ENCODE measurements around the gene SYT17. TPM values are rescaled to one million over a fixed set of nuclear protein-coding genes. Genes with fewer than 3 reads are reported as not detected.

Gene SYT17
- total RNA-seq, 4 donors from 2014 or later: 4.2 to 30.5 (median 9.6) TPM

DNA sequence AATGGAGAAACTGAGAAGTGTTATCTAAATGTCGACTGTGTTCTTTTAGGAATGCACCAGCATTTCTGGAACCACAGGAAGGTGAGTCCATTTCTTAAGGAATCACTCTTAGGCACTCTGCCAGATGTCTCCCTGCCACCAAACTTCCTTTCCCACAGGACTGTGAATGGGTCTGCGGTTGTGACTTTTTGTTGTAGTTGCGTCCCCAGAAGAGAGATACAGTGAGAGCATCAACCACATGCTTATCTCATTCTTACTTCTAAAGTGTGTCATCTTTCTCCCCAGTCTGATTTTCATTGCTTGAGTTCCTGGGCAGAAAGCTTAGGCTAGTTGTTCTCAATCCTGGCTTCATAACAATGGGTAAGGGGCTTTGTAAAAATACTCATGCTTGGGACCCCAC, 40.8 kb upstream of the SYT17 start:
- Histone ChIP-seq H3K36me3 (no peaks in the 10 kb centered on the region), H3K27ac (peak overlapping the region in 1 of 4 donors; percentile 25), H3K4me3 (no peak overlapping the region), H3K27me3 (no peaks in the 10 kb centered on the region), H3K4me1 (peaks cover 0 to 35% (median 0%) of the 10 kb centered on the region in 4 donors), H3K9me3 (no peaks in the 10 kb centered on the region)
- no peak for TF ChIP-seq POLR2A (IDR thresholded peaks at IDR 0.05)
- TF ChIP-seq, protein P1, sequence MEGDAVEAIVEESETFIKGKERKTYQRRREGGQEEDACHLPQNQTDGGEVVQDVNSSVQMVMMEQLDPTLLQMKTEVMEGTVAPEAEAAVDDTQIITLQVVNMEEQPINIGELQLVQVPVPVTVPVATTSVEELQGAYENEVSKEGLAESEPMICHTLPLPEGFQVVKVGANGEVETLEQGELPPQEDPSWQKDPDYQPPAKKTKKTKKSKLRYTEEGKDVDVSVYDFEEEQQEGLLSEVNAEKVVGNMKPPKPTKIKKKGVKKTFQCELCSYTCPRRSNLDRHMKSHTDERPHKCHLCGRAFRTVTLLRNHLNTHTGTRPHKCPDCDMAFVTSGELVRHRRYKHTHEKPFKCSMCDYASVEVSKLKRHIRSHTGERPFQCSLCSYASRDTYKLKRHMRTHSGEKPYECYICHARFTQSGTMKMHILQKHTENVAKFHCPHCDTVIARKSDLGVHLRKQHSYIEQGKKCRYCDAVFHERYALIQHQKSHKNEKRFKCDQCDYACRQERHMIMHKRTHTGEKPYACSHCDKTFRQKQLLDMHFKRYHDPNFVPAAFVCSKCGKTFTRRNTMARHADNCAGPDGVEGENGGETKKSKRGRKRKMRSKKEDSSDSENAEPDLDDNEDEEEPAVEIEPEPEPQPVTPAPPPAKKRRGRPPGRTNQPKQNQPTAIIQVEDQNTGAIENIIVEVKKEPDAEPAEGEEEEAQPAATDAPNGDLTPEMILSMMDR (IDR thresholded peaks at IDR 0.05): no peak
- DNase-seq: no peak

DNA sequence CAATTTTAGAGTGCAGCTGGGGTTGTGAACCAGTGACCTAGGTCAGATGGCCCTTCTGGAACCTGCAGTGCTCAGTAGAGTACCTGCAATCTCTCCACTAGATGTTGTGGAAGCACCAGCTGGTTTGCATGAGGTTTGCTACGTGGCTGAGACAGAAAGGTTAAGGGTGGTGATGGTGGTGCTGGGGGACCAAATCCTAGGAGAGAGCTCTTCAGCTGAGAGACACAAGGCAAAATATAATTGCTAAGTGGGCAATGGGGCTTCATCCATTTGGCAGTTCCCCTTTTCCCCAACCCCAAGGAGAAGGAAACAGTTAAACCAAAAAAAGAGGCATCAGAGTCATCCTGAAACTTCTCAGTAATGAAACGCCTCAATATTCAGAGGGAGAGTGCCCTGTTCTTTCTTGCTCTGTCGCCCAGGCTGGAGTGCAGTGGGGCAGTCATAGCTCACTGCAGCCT, 40.3 kb upstream of the SYT17 start:
- no peak overlapping the region for H3K4me3 ChIP-seq
- H3K36me3 ChIP-seq: no peaks in the 10 kb centered on the region
- H3K9me3 ChIP-seq: no peaks in the 10 kb centered on the region
- no peak for TF ChIP-seq POLR2A (IDR thresholded peaks at IDR 0.05)
- TF ChIP-seq, protein P1 (IDR thresholded peaks at IDR 0.05): no peak
- no peak for DNase-seq
- peaks cover 0 to 32% (median 0%) of the 10 kb centered on the region in 4 donors for H3K4me1 ChIP-seq
- H3K27ac ChIP-seq: peak overlapping the region in 1 of 4 donors; percentile 25
- H3K27me3 ChIP-seq: no peaks in the 10 kb centered on the region

DNA sequence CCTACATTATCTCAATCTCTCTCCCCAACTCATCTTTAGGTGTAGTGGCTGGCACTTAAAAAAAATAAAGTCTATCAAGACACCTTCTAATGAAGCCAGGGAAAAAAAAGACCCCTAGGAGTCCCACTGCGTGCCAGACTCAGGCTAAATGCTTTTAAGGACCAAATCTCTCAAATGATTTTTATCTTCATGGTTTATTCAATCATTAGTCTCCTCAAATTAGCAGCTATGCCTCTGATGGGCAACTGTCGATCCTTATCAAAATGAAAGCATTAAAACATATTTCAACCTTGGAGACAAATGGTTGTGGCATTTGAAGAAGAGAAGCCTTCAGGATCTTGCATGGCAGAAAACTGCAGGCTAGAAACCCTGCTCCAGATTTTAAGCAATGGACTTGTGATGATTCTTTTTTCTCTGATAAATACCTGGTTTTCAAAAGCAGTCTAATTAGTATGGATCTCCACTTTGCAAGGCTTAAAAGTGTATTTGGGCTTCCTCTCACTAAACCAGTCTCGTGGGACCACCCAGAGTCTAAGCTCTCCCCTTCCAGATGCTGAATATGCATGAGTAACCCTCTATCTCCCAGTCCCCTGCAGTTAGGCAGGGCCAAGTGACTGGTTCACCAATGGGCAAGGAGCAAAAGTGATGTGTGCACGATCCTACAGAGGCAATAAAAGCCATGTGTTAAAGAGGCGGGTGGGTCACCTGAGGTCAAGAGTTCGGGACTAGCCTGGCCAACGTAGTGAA, 39.4 kb upstream of the SYT17 start:
- Histone ChIP-seq H3K27me3 (no peaks in the 10 kb centered on the region), H3K9me3 (no peaks in the 10 kb centered on the region), H3K4me3 (no peak overlapping the region), H3K36me3 (no peaks in the 10 kb centered on the region), H3K4me1 (peaks cover 0 to 24% (median 0%) of the 10 kb centered on the region in 4 donors), H3K27ac (no peak overlapping the region)
- no peak for DNase-seq
- TF ChIP-seq POLR2A (IDR thresholded peaks at IDR 0.05): no peak
- TF ChIP-seq, protein P1 (IDR thresholded peaks at IDR 0.05): no peak

DNA sequence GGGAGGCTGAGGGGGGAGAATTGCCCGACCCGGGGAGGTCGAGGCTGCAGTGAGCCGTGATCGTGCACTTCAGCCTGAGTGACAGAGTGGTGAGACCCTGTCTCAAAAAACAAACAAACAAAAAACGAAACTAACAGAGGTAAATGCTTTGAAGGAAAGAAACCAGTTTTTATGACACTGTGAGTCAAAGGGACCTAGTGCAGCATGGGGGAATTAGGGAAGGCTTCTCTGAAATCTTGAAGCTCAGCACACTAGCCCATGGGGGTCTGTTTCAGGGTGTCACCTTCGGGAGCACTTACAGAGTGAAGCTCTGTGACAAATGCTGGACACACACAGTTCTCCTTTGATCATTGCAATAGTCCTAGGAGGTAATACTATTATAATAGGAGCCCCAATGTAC, 37.7 kb upstream of the SYT17 start:
- Histone ChIP-seq H3K4me1 (peaks cover 0 to 25% (median 0%) of the 10 kb centered on the region in 4 donors), H3K36me3 (no peaks in the 10 kb centered on the region), H3K4me3 (no peak overlapping the region), H3K27me3 (no peaks in the 10 kb centered on the region), H3K27ac (peak overlapping the region in 3 of 4 donors; percentile 32 to 81 (median 41)), H3K9me3 (no peaks in the 10 kb centered on the region)
- TF ChIP-seq, protein P1 (IDR thresholded peaks at IDR 0.05): no peak
- TF ChIP-seq POLR2A (IDR thresholded peaks at IDR 0.05): no peak
- DNase-seq: no peak

DNA sequence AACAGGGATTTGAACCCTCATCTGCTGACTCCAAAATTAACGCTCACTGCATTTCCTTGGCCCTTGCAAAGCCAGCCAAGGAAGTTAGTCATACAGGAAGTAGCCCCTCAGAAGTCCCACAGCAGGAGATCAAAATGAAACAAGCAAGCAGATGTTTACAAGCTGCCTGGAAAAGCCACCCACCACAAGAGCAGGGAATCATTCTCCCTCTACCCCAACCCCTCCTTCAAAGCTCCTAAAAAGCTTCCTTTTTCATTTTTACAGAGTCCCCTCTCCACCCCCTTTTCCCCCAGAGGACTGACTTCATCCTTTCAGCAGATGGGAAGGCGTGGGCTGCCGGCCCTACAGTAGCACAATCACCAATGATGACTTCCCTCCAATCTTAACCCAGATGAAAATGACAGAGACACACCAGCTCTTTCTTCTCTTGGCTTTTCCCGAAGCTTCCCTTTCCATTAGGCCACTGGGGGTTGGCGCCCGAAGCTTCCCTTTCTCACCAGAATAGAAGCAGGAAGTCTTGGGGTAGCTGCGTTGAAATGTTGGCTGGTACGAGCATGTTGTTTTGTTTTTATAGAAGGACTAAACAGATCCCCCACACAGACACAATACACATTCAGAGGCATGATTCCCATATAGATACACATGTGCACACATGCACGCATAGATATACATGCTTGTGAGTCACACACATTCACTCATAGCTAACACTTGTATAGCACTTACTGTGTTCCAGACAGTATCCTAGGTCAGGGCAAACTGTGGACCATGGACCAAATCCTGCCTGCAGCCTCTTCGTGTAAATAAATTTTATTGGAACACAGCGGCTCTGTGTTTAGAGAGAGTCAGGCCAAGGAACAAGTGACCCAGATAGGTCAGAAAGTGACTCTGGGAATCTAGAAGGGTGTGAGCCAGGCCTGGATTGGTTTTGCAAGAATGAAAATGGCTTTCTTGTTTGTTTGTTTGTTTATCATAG, 36.9 kb upstream of the SYT17 start:
- H3K4me3 ChIP-seq: no peak overlapping the region
- peak in 1 of 3 donors; percentile 52 for DNase-seq
- H3K9me3 ChIP-seq: no peaks in the 10 kb centered on the region
- no peak for TF ChIP-seq POLR2A (IDR thresholded peaks at IDR 0.05)
- TF ChIP-seq, protein P1 (IDR thresholded peaks at IDR 0.05): no peak
- H3K4me1 ChIP-seq: peaks cover 0 to 33% (median 0%) of the 10 kb centered on the region in 4 donors
- H3K27me3 ChIP-seq: no peaks in the 10 kb centered on the region
- peak overlapping the region; percentile 32 to 81 (median 40) for H3K27ac ChIP-seq
- H3K36me3 ChIP-seq: no peaks in the 10 kb centered on the region

All from Peyer's patch (tissue), 4 donors.